GM23248 (cell line): ENCODE data around the gene EVA1C. TPM values are rescaled to one million over a fixed set of nuclear protein-coding genes. Genes with fewer than 3 reads are reported as not detected.
A peak's percentile ranks its signal among the peaks of the same experiment; 100 is the strongest.

ENCODE experiments used
- DNase-seq: peaks from one replicate; pipeline ENCODE4 v3.0.0-alpha.2; 2015
- H2AFZ ChIP-seq: fragments of 200-600 bp; sonication (generic); 2 replicates; pipeline ENCODE4 v1.6.1; 2016; ENCODE audit warnings: antibody characterized with exemption
- H3F3A ChIP-seq: fragments of 200-600 bp; sonication (generic); 2 replicates; pipeline ENCODE4 v1.6.1; 2016; ENCODE audit warnings: mild to moderate bottlenecking, antibody characterized with exemption, mixed run types; ENCODE audit not compliant: insufficient read depth
- H3K27ac ChIP-seq: fragments of 200-600 bp; sonication (generic); 2 replicates; pipeline ENCODE4 v1.5.1; 2016; ENCODE audit warnings: mild to moderate bottlenecking
- H3K27me3 ChIP-seq: fragments of 200-600 bp; sonication (generic); replicated peaks from 2 replicates; pipeline ENCODE4 v1.6.1; 2016; ENCODE audit warnings: mild to moderate bottlenecking; ENCODE audit not compliant: insufficient read depth
- H3K36me3 ChIP-seq: fragments of 200-600 bp; sonication (generic); 2 replicates; pipeline ENCODE4 v1.6.1; 2016; ENCODE audit warnings: low read depth, mild to moderate bottlenecking
- H3K4me1 ChIP-seq: fragments of 200-600 bp; sonication (generic); 2 replicates; pipeline ENCODE4 v1.6.1; 2016; ENCODE audit warnings: mild to moderate bottlenecking; ENCODE audit not compliant: insufficient read depth
- H3K4me2 ChIP-seq: fragments of 200-600 bp; sonication (generic); one replicate; pipeline ENCODE4 v1.6.1; 2016; ENCODE audit warnings: mild to moderate bottlenecking; ENCODE audit not compliant: unreplicated experiment
- H3K4me3 ChIP-seq: fragments of 200-600 bp; sonication (generic); 2 replicates; pipeline ENCODE4 v1.5.1; 2016; ENCODE audit warnings: mild to moderate bottlenecking
- H3K79me2 ChIP-seq: fragments of 200-600 bp; sonication (generic); 2 replicates; pipeline ENCODE4 v1.6.1; 2016; ENCODE audit warnings: mild to moderate bottlenecking; ENCODE audit not compliant: insufficient read depth
- H3K9ac ChIP-seq: fragments of 200-600 bp; sonication (generic); 2 replicates; pipeline ENCODE4 v1.6.1; 2016; ENCODE audit warnings: mild to moderate bottlenecking
- H3K9me2 ChIP-seq: fragments of 200-600 bp; sonication (generic); 2 replicates; pipeline ENCODE4 v1.6.1; 2016; ENCODE audit warnings: mixed run types, mild to moderate bottlenecking, moderate library complexity; ENCODE audit not compliant: insufficient read depth
- H3K9me3 ChIP-seq: fragments of 200-600 bp; sonication (generic); one replicate; pipeline ENCODE4 v1.6.1; 2017; ENCODE audit warnings: low read depth
- H4K20me1 ChIP-seq: fragments of 200-600 bp; sonication (generic); 2 replicates; pipeline ENCODE4 v1.6.0; 2016; ENCODE audit not compliant: insufficient read depth
- EZH2 ChIP-seq: fragments of 200-600 bp; sonication (generic); IDR thresholded peaks from 2 replicates; pipeline ENCODE4 v1.6.1; 2018; ENCODE audit warnings: antibody characterized with exemption, mild to moderate bottlenecking; ENCODE audit not compliant: insufficient read depth, poor library complexity, severe bottlenecking
- EZH2phosphoT487 ChIP-seq: fragments of 200-600 bp; sonication (generic); IDR thresholded peaks from 2 replicates; pipeline ENCODE4 v1.6.1; 2018; ENCODE audit warnings: antibody characterized with exemption, moderate library complexity, mild to moderate bottlenecking, low read depth; ENCODE audit not compliant: insufficient read depth
- WGBS, 2 experiments: methylation state at CpG; one replicate each; pipeline ENCODE4 v1.1.6; 2015 to 2017; ENCODE audit warnings: low lambda C conversion rate in 2 of 2, low coverage in 1 of 2; ENCODE audit errors: missing lambda C conversion rate in 2 of 2; 5-methylcytosine and 5-hydroxymethylcytosine counted together
- in situ Hi-C: fragments of 300-500 bp; cut with MboI; formaldehyde crosslinking; loops from 2 replicates; pipeline ENCODE4 v1.15.0; 2020
- polyA plus RNA-seq: library from polyadenylated mRNA; unstranded; fragments of >200 nt; fragmentation: Nextera tagmentation; extraction: Ambion mirVana; gene quantifications from 2 replicates; pipeline ENCODE4 v1.2.1, GENCODE V29; 2016
- total RNA-seq: library from RNA; depleted of rRNA; stranded (reverse); fragments of >200 nt; shearing (Covaris generic); gene quantifications from 2 replicates; pipeline ENCODE4 v1.2.3, GENCODE V29; 2014

Gene EVA1C
- total and polyA plus RNA-seq, 2 experiments from 2014 or later: 1.9 to 2.2 TPM

DNA sequence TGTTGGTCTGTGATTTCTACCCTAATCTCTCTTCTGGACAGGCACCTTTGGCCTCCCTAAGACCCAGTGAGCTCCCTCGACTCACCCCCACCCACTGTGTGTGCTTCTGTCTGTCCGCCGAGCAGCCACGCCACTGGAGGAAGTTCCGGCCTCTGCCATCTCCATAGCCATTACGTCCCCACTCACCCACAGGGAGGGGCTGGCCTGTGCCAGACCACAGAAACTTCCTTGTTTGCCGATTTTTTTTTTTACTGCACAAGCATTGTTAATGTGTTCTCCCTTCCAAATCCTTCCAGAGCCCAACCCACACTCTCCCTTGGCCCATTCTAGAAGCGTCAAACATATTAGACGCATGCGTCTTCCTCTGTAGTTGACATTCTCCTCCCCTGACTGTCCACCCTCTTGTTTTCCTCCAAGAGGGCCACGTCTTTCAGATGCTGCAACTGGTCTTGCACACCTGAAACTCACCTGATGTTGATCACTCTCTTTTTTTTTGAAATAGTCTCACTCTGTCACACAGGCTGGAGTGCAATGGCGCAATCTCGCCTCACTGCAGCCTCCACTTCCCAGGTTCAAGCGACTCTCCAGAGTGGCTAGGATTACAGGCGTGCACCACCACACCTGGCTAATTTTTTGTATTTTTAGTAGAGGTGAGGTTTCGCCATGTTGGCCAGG lies 72.3 kb downstream of the EVA1C start:
- Histone ChIP-seq H3K4me1 (no peaks in the 10 kb centered on the region), H3K36me3 (no peaks in the 10 kb centered on the region), H3K9me2 (no peaks in the 10 kb centered on the region), H3K9ac (no peak overlapping the region), H3K9me3 (no peaks in the 10 kb centered on the region), H3F3A (0 out of 2 replicates have a peak, but pooled peaks cover under 1% of the 10 kb centered on the region), H3K4me3 (no peak overlapping the region), H3K27me3 (no peaks in the 10 kb centered on the region), H4K20me1 (no peaks in the 10 kb centered on the region), H3K4me2 (no peak overlapping the region), H3K79me2 (no peaks in the 10 kb centered on the region), H3K27ac (no peak overlapping the region), H2AFZ (no peak overlapping the region)
- in situ Hi-C loops: no loop called here
- TF ChIP-seq EZH2 (no peak), EZH2phosphoT487 (no peak)
- WGBS, 2 experiments: 95 to 97% methylated on average over 16 of the region's 16 CpGs
- no peak for DNase-seq

DNA sequence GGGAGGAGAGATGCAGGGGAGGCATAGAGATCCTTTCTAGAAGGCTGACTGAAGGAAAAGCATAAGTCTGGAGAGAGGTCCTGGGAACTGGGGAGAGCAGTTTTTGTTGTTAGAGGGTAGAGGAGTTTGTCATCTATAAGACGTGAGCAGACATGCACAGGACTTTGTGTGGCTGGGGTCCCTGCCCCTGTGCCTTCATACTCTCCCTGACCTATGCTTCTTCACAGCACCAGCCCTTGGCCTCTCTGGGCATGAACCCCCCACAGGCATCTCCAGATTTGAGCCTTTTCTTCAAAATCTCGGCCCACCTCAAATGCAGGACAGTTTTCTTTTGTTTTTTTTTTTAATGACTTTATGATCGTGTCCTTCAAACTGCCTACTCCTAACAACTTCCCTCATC lies 79.9 kb downstream of the EVA1C start:
- Histone ChIP-seq H3K36me3 (no peaks in the 10 kb centered on the region), H3K79me2 (no peaks in the 10 kb centered on the region), H3K27me3 (no peaks in the 10 kb centered on the region), H2AFZ (no peak overlapping the region), H3K9ac (no peak overlapping the region), H3K4me1 (peaks cover 18% of the 10 kb centered on the region), H3K4me3 (no peak overlapping the region), H3K27ac (no peak overlapping the region), H3K4me2 (no peak overlapping the region), H3F3A (peaks cover 24% of the 10 kb centered on the region), H3K9me2 (no peaks in the 10 kb centered on the region), H3K9me3 (no peaks in the 10 kb centered on the region), H4K20me1 (no peaks in the 10 kb centered on the region)
- WGBS, 2 experiments: 89 to 94% methylated on average over 3 of the region's 3 CpGs
- in situ Hi-C loops: no loop called here
- DNase-seq: no peak
- TF ChIP-seq EZH2: no peak
- no peak for TF ChIP-seq EZH2phosphoT487

DNA sequence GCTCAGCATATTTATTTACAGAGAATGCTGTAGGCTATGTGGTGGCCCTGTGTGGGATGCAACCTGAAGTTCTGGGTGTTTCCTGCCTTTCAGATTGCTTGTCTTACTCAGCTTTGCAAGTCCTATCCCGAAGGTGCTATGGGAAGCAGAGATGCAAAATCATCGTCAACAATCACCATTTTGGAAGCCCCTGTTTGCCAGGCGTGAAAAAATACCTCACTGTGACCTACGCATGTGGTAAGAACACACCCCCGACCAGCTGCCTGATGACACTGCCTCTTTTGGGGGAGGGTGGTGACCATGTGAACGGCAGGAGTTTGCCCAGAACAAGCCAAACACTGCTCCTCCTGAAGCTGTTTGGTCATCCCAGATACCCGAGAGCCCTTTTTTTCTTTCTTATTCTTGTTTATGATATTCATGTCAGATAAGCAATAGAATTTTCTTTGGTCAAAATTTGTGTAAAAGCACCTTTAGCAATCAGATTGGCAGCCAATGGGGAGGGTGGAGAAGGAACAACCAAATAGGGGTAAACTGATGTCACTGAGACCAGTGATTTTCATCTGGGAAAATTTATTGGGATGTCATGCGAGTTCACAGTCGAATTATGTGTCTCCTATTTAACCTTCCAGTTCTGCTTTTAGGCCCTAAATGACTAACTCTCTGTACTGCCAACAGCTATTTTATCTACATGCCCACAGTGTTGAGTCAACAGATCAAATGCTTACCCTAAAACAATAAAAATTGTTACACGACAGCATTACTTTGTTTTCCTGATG lies 82.6 kb downstream of the EVA1C start:
- no peaks in the 10 kb centered on the region for H3K36me3 ChIP-seq
- in situ Hi-C loops: no loop called here
- H3K9me3 ChIP-seq: no peaks in the 10 kb centered on the region
- peak; percentile 87 for DNase-seq
- H3K27me3 ChIP-seq: no peaks in the 10 kb centered on the region
- H3K4me1 ChIP-seq: peaks cover 33% of the 10 kb centered on the region
- peaks cover 41% of the 10 kb centered on the region for H3F3A ChIP-seq
- peak overlapping the region; percentile 10; the same call in 1 of the 2 replicates for H3K4me3 ChIP-seq
- 43% methylated on average over 10 of the region's 10 CpGs for WGBS, 2 experiments
- peak overlapping the region; percentile 65 for H3K9ac ChIP-seq
- no peaks in the 10 kb centered on the region for H4K20me1 ChIP-seq
- H2AFZ ChIP-seq: 0 out of 2 replicates have a peak overlapping the region, but pooled peaks have one; percentile 12
- no peaks in the 10 kb centered on the region for H3K79me2 ChIP-seq
- no peaks in the 10 kb centered on the region for H3K9me2 ChIP-seq
- H3K4me2 ChIP-seq: peak overlapping the region; percentile 74
- TF ChIP-seq EZH2phosphoT487 (no peak), EZH2 (no peak)
- peak overlapping the region; percentile 89 for H3K27ac ChIP-seq

DNA sequence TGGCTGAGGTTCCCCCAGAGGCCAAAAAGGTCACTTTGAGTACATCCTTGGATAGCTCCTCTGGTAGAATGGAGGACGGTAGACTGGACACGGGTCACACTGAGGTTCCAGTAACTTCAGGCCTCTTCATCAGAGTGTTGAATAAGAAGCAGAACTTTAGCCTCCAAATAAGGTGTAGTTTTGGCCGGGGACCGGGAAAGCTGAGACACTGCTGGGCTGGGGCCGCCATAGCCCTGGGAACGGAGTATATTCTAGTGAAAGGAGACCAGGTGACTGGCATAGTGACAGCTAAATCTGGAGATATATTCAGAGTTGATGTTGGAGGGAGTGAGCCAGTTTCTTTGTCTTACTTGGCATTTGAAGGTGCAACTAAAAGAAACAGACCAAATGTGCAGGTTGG lies 84.1 kb downstream of the EVA1C start:
- H3K4me1 ChIP-seq: peaks cover 33% of the 10 kb centered on the region
- H3K9me3 ChIP-seq: no peaks in the 10 kb centered on the region
- H3K9ac ChIP-seq: no peak overlapping the region
- in situ Hi-C loops: no loop called here
- H3K4me2 ChIP-seq: no peak overlapping the region
- H3K4me3 ChIP-seq: no peak overlapping the region
- no peaks in the 10 kb centered on the region for H3K27me3 ChIP-seq
- H3K9me2 ChIP-seq: no peaks in the 10 kb centered on the region
- no peak for TF ChIP-seq EZH2
- TF ChIP-seq EZH2phosphoT487: no peak
- no peaks in the 10 kb centered on the region for H3K36me3 ChIP-seq
- no peak overlapping the region for H2AFZ ChIP-seq
- no peaks in the 10 kb centered on the region for H4K20me1 ChIP-seq
- WGBS, 2 experiments: 98 to 100% methylated on average over 6 of the region's 6 CpGs
- peaks cover 41% of the 10 kb centered on the region for H3F3A ChIP-seq
- no peak overlapping the region for H3K27ac ChIP-seq
- no peak for DNase-seq
- H3K79me2 ChIP-seq: no peaks in the 10 kb centered on the region
